Erythroblast (primary cell): Measurements from ENCODE around the gene TTLL4.
A peak's percentile ranks its signal among the peaks of the same experiment; 100 is the strongest.

Source experiments
- DNase-seq, 2 experiments: peaks; one replicate each; lab custom pipeline; 2025; lab: John Stamatoyannopoulos, UW
- GATA1 ChIP-seq: IDR thresholded peaks from 2 replicates; pipeline ENCODE4 v1.6.1; 2011; ENCODE audit warnings: low read depth, mild to moderate bottlenecking, control low read depth, low read length, moderate library complexity
- POLR2A ChIP-seq: IDR thresholded peaks from 2 replicates; pipeline ENCODE4 v1.6.1; 2011; ENCODE audit warnings: mild to moderate bottlenecking, low read length

The TTLL4 gene

GRCh38 chr2:218798767-218799504, 88.3 kb downstream of the TTLL4 start:
- TF ChIP-seq GATA1 (no peak), POLR2A (no peak)
- DNase-seq, result peak; percentile 11 to 59

GRCh38 chr2:218799990-218800389, 89.4 kb downstream of the TTLL4 start:
- no peak for DNase-seq
- TF ChIP-seq POLR2A, result no peak
- TF ChIP-seq GATA1, result no peak

- no peak for DNase-seq
- TF ChIP-seq GATA1 (no peak), POLR2A (no peak)
These were observed 91.9 kb downstream of the TTLL4 start for GRCh38 chr2:218802386-218802994.

- TF ChIP-seq POLR2A (no peak), GATA1 (no peak)
- DNase-seq, result no peak
These were observed 94.2 kb downstream of the TTLL4 start for GRCh38 chr2:218804817-218805216.
